ENCODE results near the gene PSMG2. TPM values are rescaled to one million over a fixed set of nuclear protein-coding genes. Genes with fewer than 3 reads are reported as not detected.

The PSMG2 gene
- 100 to 1,000 TPM in 1 of 3 donors, 10 to 100 TPM in 2; 78.7 to 102 (median 83.4) TPM for total RNA-seq

- Histone ChIP-seq H3K4me3 (peak within 1 kb of the TSS; percentile 74 to 98 (median 90)), H3K4me1 (peaks cover 10 to 12% of the 10 kb centered on the region in 2 donors), H3K27ac (peak within 1 kb of the TSS; percentile 98 to 99), H3K36me3 (no peaks in the 10 kb centered on the region), H3K27me3 (no peaks in the 10 kb centered on the region), H3K9me3 (no peaks in the 10 kb centered on the region)
- intact Hi-C loops (cut with DNase I; ENCODE audit: low total_unique reads) = no loop called here
- DNase-seq (ENCODE audit: low spot score in 2 of 2) = peak; percentile 71 to 80
- TF ChIP-seq POLR2A (IDR thresholded peaks at IDR 0.05) (peak; percentile 58), CTCF (IDR thresholded peaks at IDR 0.05) (no peak), POLR2AphosphoS5 (IDR thresholded peaks at IDR 0.05) (peak; percentile 9 to 47 (median 25))
These were observed at the start of gene PSMG2, which contains the start of gene CEP76 for GRCh38 chr18:12702221-12703095. PSMG2 (plus strand) TSS chr18:12703042; CDS start chr18:12703108, 66 bp downstream. CEP76 (minus strand) TSS chr18:12702723; CDS start chr18:12702548, 175 bp downstream.

- Histone ChIP-seq H3K4me3 (no peak overlapping the region), H3K27ac (no peak overlapping the region), H3K36me3 (no peaks in the 10 kb centered on the region), H3K9me3 (no peaks in the 10 kb centered on the region), H3K4me1 (no peaks in the 10 kb centered on the region), H3K27me3 (no peaks in the 10 kb centered on the region)
- intact Hi-C loops (cut with DNase I; ENCODE audit: low total_unique reads) = loop anchor here (10.0 kb wide), 1 partner anchor 260 kb away; no protein-coding TSS in a partner anchor
- TF ChIP-seq POLR2AphosphoS5 (IDR thresholded peaks at IDR 0.05) (no peak), CTCF (IDR thresholded peaks at IDR 0.05) (no peak), POLR2A (IDR thresholded peaks at IDR 0.05) (no peak)
- DNase-seq (ENCODE audit: low spot score in 2 of 2) = no peak
These were observed 47.9 kb upstream of the PSMG2 start for GRCh38 chr18:12654971-12655370.

- H3K4me1 ChIP-seq = no peaks in the 10 kb centered on the region
- no peak for DNase-seq (ENCODE audit: low spot score in 2 of 2)
- TF ChIP-seq CTCF (IDR thresholded peaks at IDR 0.05) (no peak), POLR2A (IDR thresholded peaks at IDR 0.05) (no peak), POLR2AphosphoS5 (IDR thresholded peaks at IDR 0.05) (no peak)
- H3K27ac ChIP-seq = peak overlapping the region; percentile 93 to 95
- no peaks in the 10 kb centered on the region for H3K9me3 ChIP-seq
- H3K36me3 ChIP-seq = no peaks in the 10 kb centered on the region
- peak overlapping the region; percentile 66 to 81 (median 79) for H3K4me3 ChIP-seq
- no peaks in the 10 kb centered on the region for H3K27me3 ChIP-seq
- intact Hi-C loops (cut with DNase I; ENCODE audit: low total_unique reads) = loop anchor here (10.0 kb wide), 1 partner anchor 262 kb away; no protein-coding TSS in a partner anchor
These were observed 46.3 kb upstream of the PSMG2 start for GRCh38 chr18:12656605-12656937.

- Histone ChIP-seq H3K36me3 (no peaks in the 10 kb centered on the region), H3K9me3 (no peaks in the 10 kb centered on the region), H3K27ac (peak overlapping the region; percentile 93 to 95), H3K27me3 (no peaks in the 10 kb centered on the region), H3K4me1 (no peaks in the 10 kb centered on the region), H3K4me3 (peak overlapping the region; percentile 66 to 81 (median 79))
- no peak for DNase-seq (ENCODE audit: low spot score in 2 of 2)
- intact Hi-C loops (cut with DNase I; ENCODE audit: low total_unique reads) = loop anchor here (10.0 kb wide), 1 partner anchor 262 kb away; no protein-coding TSS in a partner anchor
- TF ChIP-seq CTCF (IDR thresholded peaks at IDR 0.05) = no peak
- TF ChIP-seq POLR2A (IDR thresholded peaks at IDR 0.05) = no peak
- TF ChIP-seq POLR2AphosphoS5 (IDR thresholded peaks at IDR 0.05) = peak in 2 of 3 donors; percentile 24
These were observed 45.7 kb upstream of the PSMG2 start for GRCh38 chr18:12656938-12657683.

Measured in breast epithelium (tissue), 4 donors.